HepG2 (cell line): ENCODE data around the gene EOMES. TPM values are rescaled to one million over a fixed set of nuclear protein-coding genes. Genes with fewer than 3 reads are reported as not detected.

Experiments
- ATM ChIP-seq: fragments of 450-650 bp; IDR thresholded peaks from 2 replicates; pipeline ENCODE4 v1.7.1; 2017; ENCODE audit warnings: mild to moderate bottlenecking, borderline replicate concordance
- DNMT3B ChIP-seq: conservative IDR thresholded peaks from 2 replicates; pipeline ENCODE4 v1.6.1; 2016; ENCODE audit warnings: missing biosample characterization, control low read depth
- KAT7 ChIP-seq: IDR thresholded peaks from 2 replicates; pipeline ENCODE4 v1.6.1; 2018; ENCODE audit warnings: borderline replicate concordance, missing compliant biosample characterization
- KLF15 ChIP-seq: sonication (generic); formaldehyde crosslinking; IDR thresholded peaks from 2 replicates; pipeline ENCODE4 v1.8.1; 2023; ENCODE audit warnings: borderline replicate concordance, mild to moderate bottlenecking, inconsistent platforms, missing genetic modification reagents, mixed read lengths
- PTBP1 ChIP-seq: fragments of 200-400 bp; formaldehyde crosslinking; IDR thresholded peaks from 2 replicates; pipeline ENCODE4 v1.6.1; 2018; ENCODE audit warnings: low read length, low read depth; ENCODE audit not compliant: poor library complexity, severe bottlenecking
- RCOR2 ChIP-seq: IDR thresholded peaks from 2 replicates; pipeline ENCODE4 v1.6.1; 2016; ENCODE audit warnings: missing biosample characterization, missing genetic modification reagents
- STAT5B ChIP-seq: sonication (generic); formaldehyde crosslinking; IDR thresholded peaks from 2 replicates; pipeline ENCODE4 v1.4.0; 2020; ENCODE audit warnings: missing genetic modification reagents
- XRCC5 ChIP-seq: fragments of 200-400 bp; formaldehyde crosslinking; optimal IDR thresholded peaks from 2 replicates; pipeline ENCODE3; 2017; ENCODE audit warnings: mild to moderate bottlenecking, low read length
- ZFP37 ChIP-seq: sonication (generic); formaldehyde crosslinking; IDR thresholded peaks from 2 replicates; pipeline ENCODE4 v1.4.0; 2020; ENCODE audit warnings: missing genetic modification reagents, borderline replicate concordance
- ZNF878 ChIP-seq: sonication (generic); formaldehyde crosslinking; IDR thresholded peaks from 2 replicates; pipeline ENCODE4 v1.8.1; 2023; ENCODE audit warnings: mild to moderate bottlenecking, missing genetic modification reagents, moderate library complexity
- polyA plus RNA-seq, 8 experiments: library from polyadenylated mRNA; depleted of rRNA in 3 of 8; stranded (reverse) in 7 of 8; unstranded in 1 of 8; fragments of >200 nt; fragmentation: Illumina TruSeq in 4 of 8; extraction: Trizol in 4 of 8; gene quantifications; 2 replicates each; pipeline versions ENCODE4 v1.2.1 to v1.2.3, GENCODE V29; 2011 to 2016; ENCODE audit warnings: low read depth in 4 of 8, missing spikeins in 1 of 8, mixed read lengths in 1 of 8; ENCODE audit not compliant: insufficient read depth in 1 of 8
- total RNA-seq, 5 experiments: library from RNA; depleted of rRNA; stranded (reverse); fragments of >200 nt; fragmentation: Illumina TruSeq; extraction: Trizol; gene quantifications; 2 replicates each; pipeline ENCODE4 v1.2.3, GENCODE V29; 2016; ENCODE audit warnings: low read depth in 1 of 5
- TF ChIP-seq, protein P1 (sequence below): IDR thresholded peaks from 2 replicates; pipeline ENCODE4 v1.4.0; 2020; ENCODE audit warnings: mild to moderate bottlenecking, missing genetic modification reagents
- TF ChIP-seq, protein P2 (sequence below): sonication (generic); formaldehyde crosslinking; IDR thresholded peaks from 2 replicates; pipeline ENCODE4 v1.5.0; 2020; ENCODE audit warnings: mild to moderate bottlenecking, missing genetic modification reagents, borderline replicate concordance
- TF ChIP-seq, protein P3 (sequence below): IDR thresholded peaks from 2 replicates; pipeline ENCODE4 v1.6.1; 2016; ENCODE audit warnings: low read depth, missing genetic modification reagents, missing compliant biosample characterization
- TF ChIP-seq, protein P4 (sequence below): sonication (generic); IDR thresholded peaks from 2 replicates; pipeline ENCODE4 v1.6.1; 2016; ENCODE audit warnings: low read depth, borderline replicate concordance

The EOMES gene
- total and polyA plus RNA-seq, 2 of the 13 experiments (the other 11 are each of a cell fraction or from before 2014, with no cell fraction given), result 0.11 to 0.12 TPM

DNA sequence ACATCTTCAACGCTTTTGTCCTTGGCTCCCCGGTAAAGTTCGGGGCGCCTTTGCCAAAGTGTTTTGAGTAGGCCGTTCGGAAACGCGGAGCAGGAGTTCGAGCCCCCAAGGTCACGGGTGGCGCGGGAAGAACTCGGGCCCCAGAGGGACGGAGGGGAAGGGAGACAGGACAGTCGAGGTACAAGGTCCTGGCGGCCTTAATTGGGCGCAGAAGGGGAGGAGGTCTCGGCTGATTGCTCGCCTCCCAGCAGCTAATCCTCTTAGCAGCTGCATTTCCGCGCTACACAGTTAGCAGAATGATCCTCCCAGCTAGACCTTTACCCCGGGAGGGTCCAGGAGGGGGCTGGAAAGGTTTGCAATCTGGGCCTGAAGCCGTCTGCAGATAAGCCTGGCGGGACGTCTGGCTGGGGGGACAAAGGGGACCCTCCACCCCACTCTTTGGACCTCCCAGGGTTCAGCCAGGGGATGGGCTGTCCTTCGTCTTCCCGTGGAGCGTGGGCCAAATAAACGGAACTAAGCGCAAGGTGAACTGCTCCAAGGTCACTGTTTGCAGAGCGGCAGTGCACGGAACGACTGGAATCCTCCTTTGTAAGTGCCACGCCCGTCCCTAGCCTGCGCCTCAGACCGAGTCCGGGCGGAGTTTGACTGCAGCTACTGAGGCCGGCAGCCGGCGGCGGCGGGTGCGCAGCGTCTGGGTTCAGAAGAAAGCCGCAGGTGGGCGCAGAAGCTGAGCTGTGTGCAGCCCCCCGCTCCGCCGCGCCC lies 7.2 kb downstream of the EOMES start (continued):
- TF ChIP-seq, protein P1, sequence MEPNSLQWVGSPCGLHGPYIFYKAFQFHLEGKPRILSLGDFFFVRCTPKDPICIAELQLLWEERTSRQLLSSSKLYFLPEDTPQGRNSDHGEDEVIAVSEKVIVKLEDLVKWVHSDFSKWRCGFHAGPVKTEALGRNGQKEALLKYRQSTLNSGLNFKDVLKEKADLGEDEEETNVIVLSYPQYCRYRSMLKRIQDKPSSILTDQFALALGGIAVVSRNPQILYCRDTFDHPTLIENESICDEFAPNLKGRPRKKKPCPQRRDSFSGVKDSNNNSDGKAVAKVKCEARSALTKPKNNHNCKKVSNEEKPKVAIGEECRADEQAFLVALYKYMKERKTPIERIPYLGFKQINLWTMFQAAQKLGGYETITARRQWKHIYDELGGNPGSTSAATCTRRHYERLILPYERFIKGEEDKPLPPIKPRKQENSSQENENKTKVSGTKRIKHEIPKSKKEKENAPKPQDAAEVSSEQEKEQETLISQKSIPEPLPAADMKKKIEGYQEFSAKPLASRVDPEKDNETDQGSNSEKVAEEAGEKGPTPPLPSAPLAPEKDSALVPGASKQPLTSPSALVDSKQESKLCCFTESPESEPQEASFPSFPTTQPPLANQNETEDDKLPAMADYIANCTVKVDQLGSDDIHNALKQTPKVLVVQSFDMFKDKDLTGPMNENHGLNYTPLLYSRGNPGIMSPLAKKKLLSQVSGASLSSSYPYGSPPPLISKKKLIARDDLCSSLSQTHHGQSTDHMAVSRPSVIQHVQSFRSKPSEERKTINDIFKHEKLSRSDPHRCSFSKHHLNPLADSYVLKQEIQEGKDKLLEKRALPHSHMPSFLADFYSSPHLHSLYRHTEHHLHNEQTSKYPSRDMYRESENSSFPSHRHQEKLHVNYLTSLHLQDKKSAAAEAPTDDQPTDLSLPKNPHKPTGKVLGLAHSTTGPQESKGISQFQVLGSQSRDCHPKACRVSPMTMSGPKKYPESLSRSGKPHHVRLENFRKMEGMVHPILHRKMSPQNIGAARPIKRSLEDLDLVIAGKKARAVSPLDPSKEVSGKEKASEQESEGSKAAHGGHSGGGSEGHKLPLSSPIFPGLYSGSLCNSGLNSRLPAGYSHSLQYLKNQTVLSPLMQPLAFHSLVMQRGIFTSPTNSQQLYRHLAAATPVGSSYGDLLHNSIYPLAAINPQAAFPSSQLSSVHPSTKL, result peak; percentile 28; the same call in 1 of the 2 replicates
- TF ChIP-seq ZFP37 (CRISPR knock-in tag) (no peak), XRCC5 (no peak), KLF15 (CRISPR knock-in tag) (no peak), STAT5B (CRISPR knock-in tag) (no peak), ATM (no peak), DNMT3B (CRISPR knock-in tag) (no peak), KAT7 (CRISPR knock-in tag) (no peak), ZNF878 (CRISPR knock-in tag) (no peak), RCOR2 (CRISPR knock-in tag) (no peak), PTBP1 (no peak)
- TF ChIP-seq, protein P2, sequence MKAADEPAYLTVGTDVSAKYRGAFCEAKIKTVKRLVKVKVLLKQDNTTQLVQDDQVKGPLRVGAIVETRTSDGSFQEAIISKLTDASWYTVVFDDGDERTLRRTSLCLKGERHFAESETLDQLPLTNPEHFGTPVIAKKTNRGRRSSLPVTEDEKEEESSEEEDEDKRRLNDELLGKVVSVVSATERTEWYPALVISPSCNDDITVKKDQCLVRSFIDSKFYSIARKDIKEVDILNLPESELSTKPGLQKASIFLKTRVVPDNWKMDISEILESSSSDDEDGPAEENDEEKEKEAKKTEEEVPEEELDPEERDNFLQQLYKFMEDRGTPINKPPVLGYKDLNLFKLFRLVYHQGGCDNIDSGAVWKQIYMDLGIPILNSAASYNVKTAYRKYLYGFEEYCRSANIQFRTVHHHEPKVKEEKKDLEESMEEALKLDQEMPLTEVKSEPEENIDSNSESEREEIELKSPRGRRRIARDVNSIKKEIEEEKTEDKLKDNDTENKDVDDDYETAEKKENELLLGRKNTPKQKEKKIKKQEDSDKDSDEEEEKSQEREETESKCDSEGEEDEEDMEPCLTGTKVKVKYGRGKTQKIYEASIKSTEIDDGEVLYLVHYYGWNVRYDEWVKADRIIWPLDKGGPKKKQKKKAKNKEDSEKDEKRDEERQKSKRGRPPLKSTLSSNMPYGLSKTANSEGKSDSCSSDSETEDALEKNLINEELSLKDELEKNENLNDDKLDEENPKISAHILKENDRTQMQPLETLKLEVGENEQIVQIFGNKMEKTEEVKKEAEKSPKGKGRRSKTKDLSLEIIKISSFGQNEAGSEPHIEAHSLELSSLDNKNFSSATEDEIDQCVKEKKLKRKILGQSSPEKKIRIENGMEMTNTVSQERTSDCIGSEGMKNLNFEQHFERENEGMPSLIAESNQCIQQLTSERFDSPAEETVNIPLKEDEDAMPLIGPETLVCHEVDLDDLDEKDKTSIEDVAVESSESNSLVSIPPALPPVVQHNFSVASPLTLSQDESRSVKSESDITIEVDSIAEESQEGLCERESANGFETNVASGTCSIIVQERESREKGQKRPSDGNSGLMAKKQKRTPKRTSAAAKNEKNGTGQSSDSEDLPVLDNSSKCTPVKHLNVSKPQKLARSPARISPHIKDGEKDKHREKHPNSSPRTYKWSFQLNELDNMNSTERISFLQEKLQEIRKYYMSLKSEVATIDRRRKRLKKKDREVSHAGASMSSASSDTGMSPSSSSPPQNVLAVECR (CRISPR knock-in tag), result no peak; the same call in 1 of the 2 replicates
- TF ChIP-seq, protein P3, sequence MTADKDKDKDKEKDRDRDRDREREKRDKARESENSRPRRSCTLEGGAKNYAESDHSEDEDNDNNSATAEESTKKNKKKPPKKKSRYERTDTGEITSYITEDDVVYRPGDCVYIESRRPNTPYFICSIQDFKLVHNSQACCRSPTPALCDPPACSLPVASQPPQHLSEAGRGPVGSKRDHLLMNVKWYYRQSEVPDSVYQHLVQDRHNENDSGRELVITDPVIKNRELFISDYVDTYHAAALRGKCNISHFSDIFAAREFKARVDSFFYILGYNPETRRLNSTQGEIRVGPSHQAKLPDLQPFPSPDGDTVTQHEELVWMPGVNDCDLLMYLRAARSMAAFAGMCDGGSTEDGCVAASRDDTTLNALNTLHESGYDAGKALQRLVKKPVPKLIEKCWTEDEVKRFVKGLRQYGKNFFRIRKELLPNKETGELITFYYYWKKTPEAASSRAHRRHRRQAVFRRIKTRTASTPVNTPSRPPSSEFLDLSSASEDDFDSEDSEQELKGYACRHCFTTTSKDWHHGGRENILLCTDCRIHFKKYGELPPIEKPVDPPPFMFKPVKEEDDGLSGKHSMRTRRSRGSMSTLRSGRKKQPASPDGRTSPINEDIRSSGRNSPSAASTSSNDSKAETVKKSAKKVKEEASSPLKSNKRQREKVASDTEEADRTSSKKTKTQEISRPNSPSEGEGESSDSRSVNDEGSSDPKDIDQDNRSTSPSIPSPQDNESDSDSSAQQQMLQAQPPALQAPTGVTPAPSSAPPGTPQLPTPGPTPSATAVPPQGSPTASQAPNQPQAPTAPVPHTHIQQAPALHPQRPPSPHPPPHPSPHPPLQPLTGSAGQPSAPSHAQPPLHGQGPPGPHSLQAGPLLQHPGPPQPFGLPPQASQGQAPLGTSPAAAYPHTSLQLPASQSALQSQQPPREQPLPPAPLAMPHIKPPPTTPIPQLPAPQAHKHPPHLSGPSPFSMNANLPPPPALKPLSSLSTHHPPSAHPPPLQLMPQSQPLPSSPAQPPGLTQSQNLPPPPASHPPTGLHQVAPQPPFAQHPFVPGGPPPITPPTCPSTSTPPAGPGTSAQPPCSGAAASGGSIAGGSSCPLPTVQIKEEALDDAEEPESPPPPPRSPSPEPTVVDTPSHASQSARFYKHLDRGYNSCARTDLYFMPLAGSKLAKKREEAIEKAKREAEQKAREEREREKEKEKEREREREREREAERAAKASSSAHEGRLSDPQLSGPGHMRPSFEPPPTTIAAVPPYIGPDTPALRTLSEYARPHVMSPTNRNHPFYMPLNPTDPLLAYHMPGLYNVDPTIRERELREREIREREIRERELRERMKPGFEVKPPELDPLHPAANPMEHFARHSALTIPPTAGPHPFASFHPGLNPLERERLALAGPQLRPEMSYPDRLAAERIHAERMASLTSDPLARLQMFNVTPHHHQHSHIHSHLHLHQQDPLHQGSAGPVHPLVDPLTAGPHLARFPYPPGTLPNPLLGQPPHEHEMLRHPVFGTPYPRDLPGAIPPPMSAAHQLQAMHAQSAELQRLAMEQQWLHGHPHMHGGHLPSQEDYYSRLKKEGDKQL (CRISPR knock-in tag), result no peak
- TF ChIP-seq, protein P4, sequence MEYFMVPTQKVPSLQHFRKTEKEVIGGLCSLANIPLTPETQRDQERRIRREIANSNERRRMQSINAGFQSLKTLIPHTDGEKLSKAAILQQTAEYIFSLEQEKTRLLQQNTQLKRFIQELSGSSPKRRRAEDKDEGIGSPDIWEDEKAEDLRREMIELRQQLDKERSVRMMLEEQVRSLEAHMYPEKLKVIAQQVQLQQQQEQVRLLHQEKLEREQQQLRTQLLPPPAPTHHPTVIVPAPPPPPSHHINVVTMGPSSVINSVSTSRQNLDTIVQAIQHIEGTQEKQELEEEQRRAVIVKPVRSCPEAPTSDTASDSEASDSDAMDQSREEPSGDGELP, result no peak
